ENCODE data around the gene GRID2. TPM values are rescaled to one million over a fixed set of nuclear protein-coding genes. Genes with fewer than 3 reads are reported as not detected.

Gene GRID2
- total and polyA plus RNA-seq, 2 of the 4 experiments (the other 2 are of a cell fraction), result under 0.01 TPM; not detected in 1

DNA sequence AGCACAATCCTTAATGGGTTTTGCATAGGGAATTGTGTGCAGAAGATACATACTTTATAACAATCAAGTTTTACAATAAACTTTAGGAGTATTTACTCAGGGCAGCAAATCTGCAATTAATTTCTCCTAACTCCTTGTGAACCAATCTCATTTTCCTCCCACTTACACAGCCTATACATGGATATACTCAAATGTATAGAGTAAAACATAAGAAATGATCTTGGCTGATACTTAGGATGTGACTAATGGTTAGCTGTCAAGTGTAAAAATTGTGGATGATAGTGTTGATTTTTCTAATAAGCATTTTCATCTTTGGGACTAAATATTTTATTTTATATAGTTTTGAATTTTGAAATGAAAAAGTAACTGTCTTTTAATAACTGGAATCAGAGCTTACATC lies 759.6 kb downstream of the GRID2 start:
- Histone ChIP-seq H4K20me1 (ENCODE audit: insufficient read depth, low read length) (no peaks in the 10 kb centered on the region), H3K4me2 (ENCODE audit: low read depth, low read length) (no peak overlapping the region)
- intact Hi-C loops (cut with micrococcal nuclease), result no loop called here

More for the DNA sequence above, 759.6 kb downstream of the GRID2 start:
- dilution Hi-C loops (cut with HindIII; ENCODE audit: low sequenced_read_pairs, unreplicated experiment), result no loop called here
- no peaks in the 10 kb centered on the region for H3K4me1 ChIP-seq (ENCODE audit: control insufficient read depth, insufficient read depth, low read length)
- H4K8ac ChIP-seq (ENCODE audit: low read depth in 2 of 2, low read length in 2 of 2), result no peak overlapping the region
- DNase-seq (no peak), ATAC-seq (ENCODE audit: low read depth) (no peak)
- H3K79me1 ChIP-seq (ENCODE audit: low read depth in 1 of 2, low read length in 2 of 2), result no peaks in the 10 kb centered on the region
- H2BK15ac ChIP-seq (ENCODE audit: low read depth, low read length), result no peak overlapping the region
- no peak overlapping the region for H2BK20ac ChIP-seq (ENCODE audit: low read depth, low read length)
- POLR2A ChIA-PET (ENCODE audit: unreplicated experiment), result no interaction called here
- no peaks in the 10 kb centered on the region for H3K27me3 ChIP-seq (ENCODE audit: control insufficient read depth, insufficient read depth, low read length)
- no peak overlapping the region for H3K56ac ChIP-seq (ENCODE audit: extremely low read depth, insufficient read depth, low read length)
- H3K4ac ChIP-seq (ENCODE audit: low read depth, low read length), result no peak overlapping the region
- H4K91ac ChIP-seq (ENCODE audit: insufficient read depth, low read depth, low read length), result no peak overlapping the region
- H2AFZ ChIP-seq (replicated peaks; ENCODE audit: low read length, poor library complexity), result no peak overlapping the region
- CTCF ChIA-PET, result no interaction called here
- H3K36me3 ChIP-seq (ENCODE audit: control insufficient read depth, insufficient read depth, low read length), result no peaks in the 10 kb centered on the region
- H3K18ac ChIP-seq (ENCODE audit: low read depth, low read length), result no peak overlapping the region
- H3K27ac ChIP-seq (ENCODE audit: insufficient read depth, low read length), result no peak overlapping the region
- no peak overlapping the region for H3K4me3 ChIP-seq (ENCODE audit: insufficient read depth, low read depth, low read length)
- TF ChIP-seq, protein P1, sequence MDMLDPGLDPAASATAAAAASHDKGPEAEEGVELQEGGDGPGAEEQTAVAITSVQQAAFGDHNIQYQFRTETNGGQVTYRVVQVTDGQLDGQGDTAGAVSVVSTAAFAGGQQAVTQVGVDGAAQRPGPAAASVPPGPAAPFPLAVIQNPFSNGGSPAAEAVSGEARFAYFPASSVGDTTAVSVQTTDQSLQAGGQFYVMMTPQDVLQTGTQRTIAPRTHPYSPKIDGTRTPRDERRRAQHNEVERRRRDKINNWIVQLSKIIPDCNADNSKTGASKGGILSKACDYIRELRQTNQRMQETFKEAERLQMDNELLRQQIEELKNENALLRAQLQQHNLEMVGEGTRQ (IDR thresholded peaks at IDR 0.05; ENCODE audit: low read depth, low read length), result no peak
- TF ChIP-seq MXI1 (IDR thresholded peaks at IDR 0.05; ENCODE audit: borderline replicate concordance, low read depth, low read length) (no peak), MAZ (IDR thresholded peaks at IDR 0.05; ENCODE audit: borderline replicate concordance, low read depth, low read length) (no peak), RAD21 (IDR thresholded peaks at IDR 0.05; ENCODE audit: low read length) (no peak), POLR2A (IDR thresholded peaks at IDR 0.05; ENCODE audit: low read depth, low read length) (no peak), MAFK (IDR thresholded peaks at IDR 0.05; ENCODE audit: low read depth, low read length) (no peak), CEBPB (IDR thresholded peaks at IDR 0.05; ENCODE audit: low read depth, low read length) (no peak), BHLHE40 (IDR thresholded peaks at IDR 0.05; ENCODE audit: low read depth, low read length) (no peak), RCOR1 (IDR thresholded peaks at IDR 0.05; ENCODE audit: insufficient replicate concordance, low read length) (no peak), RFX5 (IDR thresholded peaks at IDR 0.05; ENCODE audit: low read depth, low read length) (no peak), SMC3 (IDR thresholded peaks at IDR 0.05; ENCODE audit: low read depth, low read length) (no peak), CHD1 (IDR thresholded peaks at IDR 0.05; ENCODE audit: low read depth, low read length) (no peak), NFE2L2 (IDR thresholded peaks at IDR 0.05; ENCODE audit: low read depth, low read length) (no peak), FOS (IDR thresholded peaks at IDR 0.05; ENCODE audit: low read depth, low read length) (no peak)
- TF ChIP-seq, protein P2, sequence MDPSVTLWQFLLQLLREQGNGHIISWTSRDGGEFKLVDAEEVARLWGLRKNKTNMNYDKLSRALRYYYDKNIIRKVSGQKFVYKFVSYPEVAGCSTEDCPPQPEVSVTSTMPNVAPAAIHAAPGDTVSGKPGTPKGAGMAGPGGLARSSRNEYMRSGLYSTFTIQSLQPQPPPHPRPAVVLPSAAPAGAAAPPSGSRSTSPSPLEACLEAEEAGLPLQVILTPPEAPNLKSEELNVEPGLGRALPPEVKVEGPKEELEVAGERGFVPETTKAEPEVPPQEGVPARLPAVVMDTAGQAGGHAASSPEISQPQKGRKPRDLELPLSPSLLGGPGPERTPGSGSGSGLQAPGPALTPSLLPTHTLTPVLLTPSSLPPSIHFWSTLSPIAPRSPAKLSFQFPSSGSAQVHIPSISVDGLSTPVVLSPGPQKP (IDR thresholded peaks at IDR 0.05; ENCODE audit: borderline replicate concordance, low read depth, low read length), result no peak
- TF ChIP-seq, protein P3, sequence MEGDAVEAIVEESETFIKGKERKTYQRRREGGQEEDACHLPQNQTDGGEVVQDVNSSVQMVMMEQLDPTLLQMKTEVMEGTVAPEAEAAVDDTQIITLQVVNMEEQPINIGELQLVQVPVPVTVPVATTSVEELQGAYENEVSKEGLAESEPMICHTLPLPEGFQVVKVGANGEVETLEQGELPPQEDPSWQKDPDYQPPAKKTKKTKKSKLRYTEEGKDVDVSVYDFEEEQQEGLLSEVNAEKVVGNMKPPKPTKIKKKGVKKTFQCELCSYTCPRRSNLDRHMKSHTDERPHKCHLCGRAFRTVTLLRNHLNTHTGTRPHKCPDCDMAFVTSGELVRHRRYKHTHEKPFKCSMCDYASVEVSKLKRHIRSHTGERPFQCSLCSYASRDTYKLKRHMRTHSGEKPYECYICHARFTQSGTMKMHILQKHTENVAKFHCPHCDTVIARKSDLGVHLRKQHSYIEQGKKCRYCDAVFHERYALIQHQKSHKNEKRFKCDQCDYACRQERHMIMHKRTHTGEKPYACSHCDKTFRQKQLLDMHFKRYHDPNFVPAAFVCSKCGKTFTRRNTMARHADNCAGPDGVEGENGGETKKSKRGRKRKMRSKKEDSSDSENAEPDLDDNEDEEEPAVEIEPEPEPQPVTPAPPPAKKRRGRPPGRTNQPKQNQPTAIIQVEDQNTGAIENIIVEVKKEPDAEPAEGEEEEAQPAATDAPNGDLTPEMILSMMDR (conservative IDR thresholded peaks at IDR 0.05; ENCODE audit: low read depth, low read length), result no peak
- no peak overlapping the region for H3K14ac ChIP-seq (replicated peaks; ENCODE audit: low read depth, low read length)
- H2BK120ac ChIP-seq (ENCODE audit: low read depth, low read length), result no peak overlapping the region
- H3K9me3 ChIP-seq (ENCODE audit: control insufficient read depth, insufficient read depth, low read length), result no peaks in the 10 kb centered on the region
- H2AK5ac ChIP-seq (ENCODE audit: low read depth, low read length), result no peak overlapping the region
- H3K9ac ChIP-seq (ENCODE audit: low read depth, low read length), result no peak overlapping the region
- BruUV-seq (replicated peaks), result no TSS peak
- no peak overlapping the region for H2AK9ac ChIP-seq (replicated peaks; ENCODE audit: low read depth, low read length, poor library complexity)
- no peak overlapping the region for H2BK5ac ChIP-seq (ENCODE audit: low read depth, low read length, poor library complexity, severe bottlenecking)
- H3K23ac ChIP-seq (ENCODE audit: low read depth, low read length), result no peak overlapping the region
- no peak overlapping the region for H4K5ac ChIP-seq (ENCODE audit: low read depth, low read length)
- H3K9me1 ChIP-seq (ENCODE audit: insufficient read depth, low read length), result no peaks in the 10 kb centered on the region
- in situ Hi-C loops (cut with MboI; ENCODE audit: low sequenced_read_pairs), result no loop called here
